Mammary epithelial cell (primary cell): ENCODE results near the gene TNNI3K.

Experiments used
- EZH2 ChIP-seq: IDR thresholded peaks from 2 replicates; pipeline ENCODE4 v1.6.1; 2012; ENCODE audit warnings: low read length, inconsistent platforms, borderline replicate concordance
- TF ChIP-seq, protein P1 (sequence below), 2 donors: IDR thresholded peaks in 1 of 2; conservative IDR thresholded peaks in 1 of 2; 2 replicates each; pipeline ENCODE4 v1.5.1; 2011 to 2012; ENCODE audit warnings: inconsistent platforms in 2 of 2, low read length in 2 of 2, mild to moderate bottlenecking in 2 of 2, control low read depth in 1 of 2, low read depth in 1 of 2; ENCODE audit not compliant: insufficient read depth in 1 of 2; ENCODE audit errors: extremely low read depth in 1 of 2

DNA sequence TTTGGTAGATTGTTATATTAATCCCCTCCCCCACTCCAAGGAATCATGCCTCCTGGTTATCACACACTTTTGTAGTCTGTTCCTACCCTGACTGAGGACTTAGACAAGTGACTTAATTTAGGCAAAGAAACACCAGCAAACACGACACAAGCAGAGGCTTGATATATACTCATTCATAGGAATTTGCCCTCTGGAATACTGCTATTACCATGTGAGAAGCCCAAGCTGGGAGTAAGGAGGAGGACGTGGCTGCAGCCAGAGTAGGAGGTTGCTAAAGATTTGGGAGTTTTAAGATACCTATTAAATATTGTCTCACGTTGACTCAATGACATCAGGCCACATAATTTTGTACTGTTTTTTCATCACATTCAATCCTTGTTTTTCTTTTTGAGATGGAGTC is 177.1 kb downstream of the TNNI3K start:
- TF ChIP-seq, protein P1, sequence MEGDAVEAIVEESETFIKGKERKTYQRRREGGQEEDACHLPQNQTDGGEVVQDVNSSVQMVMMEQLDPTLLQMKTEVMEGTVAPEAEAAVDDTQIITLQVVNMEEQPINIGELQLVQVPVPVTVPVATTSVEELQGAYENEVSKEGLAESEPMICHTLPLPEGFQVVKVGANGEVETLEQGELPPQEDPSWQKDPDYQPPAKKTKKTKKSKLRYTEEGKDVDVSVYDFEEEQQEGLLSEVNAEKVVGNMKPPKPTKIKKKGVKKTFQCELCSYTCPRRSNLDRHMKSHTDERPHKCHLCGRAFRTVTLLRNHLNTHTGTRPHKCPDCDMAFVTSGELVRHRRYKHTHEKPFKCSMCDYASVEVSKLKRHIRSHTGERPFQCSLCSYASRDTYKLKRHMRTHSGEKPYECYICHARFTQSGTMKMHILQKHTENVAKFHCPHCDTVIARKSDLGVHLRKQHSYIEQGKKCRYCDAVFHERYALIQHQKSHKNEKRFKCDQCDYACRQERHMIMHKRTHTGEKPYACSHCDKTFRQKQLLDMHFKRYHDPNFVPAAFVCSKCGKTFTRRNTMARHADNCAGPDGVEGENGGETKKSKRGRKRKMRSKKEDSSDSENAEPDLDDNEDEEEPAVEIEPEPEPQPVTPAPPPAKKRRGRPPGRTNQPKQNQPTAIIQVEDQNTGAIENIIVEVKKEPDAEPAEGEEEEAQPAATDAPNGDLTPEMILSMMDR (conservative IDR thresholded peaks at IDR 0.05 in 1 of 2, IDR thresholded peaks at IDR 0.05 in 1 of 2; ENCODE audit: extremely low read depth in 1 of 2, insufficient read depth in 1 of 2, low read depth in 1 of 2, low read length in 2 of 2): no peak
- no peak for TF ChIP-seq EZH2
